Ascending aorta (tissue), 2 donors: ENCODE measurements around the gene TFCP2L1. TPM values are rescaled to one million over a fixed set of nuclear protein-coding genes. Genes with fewer than 3 reads are reported as not detected.
"Not testable (repeated sequence)": the region's sequence is repeated elsewhere in the genome, so short reads cannot be mapped to it uniquely, and the experiment has no call there.

Experiments used
- DNase-seq, 2 donors: peaks; one replicate each; pipeline ENCODE4 v3.0.0-alpha.2; 2019; ENCODE audit warnings: low spot score in 2 of 2
- H3K27ac ChIP-seq, 2 donors: fragments of 200-600 bp; sonication (generic); one replicate each; pipeline ENCODE4 v1.5.1; 2016 to 2017; ENCODE audit warnings: mild to moderate bottlenecking in 1 of 2
- H3K27me3 ChIP-seq: fragments of 200-600 bp; sonication (generic); one replicate; pipeline ENCODE4 v1.5.1; 2017
- H3K36me3 ChIP-seq, 2 donors: fragments of 200-600 bp; sonication (generic); one replicate each; pipeline ENCODE4 v1.5.1; 2016
- H3K4me1 ChIP-seq, 2 donors: fragments of 200-600 bp; sonication (generic); one replicate each; pipeline ENCODE4 v1.5.1; 2016 to 2017; ENCODE audit warnings: mild to moderate bottlenecking in 1 of 2
- H3K4me3 ChIP-seq, 2 donors: fragments of 200-600 bp; sonication (generic); one replicate each; pipeline ENCODE4 v1.5.1; 2016 to 2017; ENCODE audit warnings: mild to moderate bottlenecking in 1 of 2
- H3K9me3 ChIP-seq, 2 donors: fragments of 200-600 bp; sonication (generic); one replicate each; pipeline ENCODE4 v1.5.1; 2016
- intact Hi-C: fragments of 100-400 bp; cut with DNase I; formaldehyde crosslinking; loops from one replicate; pipeline ENCODE4 v1.15.1; 2023
- total RNA-seq: library from RNA; depleted of rRNA; stranded (reverse); fragments of >200 nt; gene quantifications from one replicate; pipeline ENCODE4 v1.1.0, GENCODE V29; 2016
- TF ChIP-seq, protein P1 (sequence below), 3 experiments: fragments of 200-600 bp in 2 of 3; fragments of 450-650 bp in 1 of 3; sonication (generic) in 2 of 3; IDR thresholded peaks; one replicate each; pipeline ENCODE4 v1.5.1; 2016 to 2019; ENCODE audit warnings: antibody characterized with exemption in 3 of 3, mild to moderate bottlenecking in 1 of 3, moderate library complexity in 1 of 3

The TFCP2L1 gene
- total RNA-seq, 1 donor from 2014 or later: 5.5 TPM

DNA sequence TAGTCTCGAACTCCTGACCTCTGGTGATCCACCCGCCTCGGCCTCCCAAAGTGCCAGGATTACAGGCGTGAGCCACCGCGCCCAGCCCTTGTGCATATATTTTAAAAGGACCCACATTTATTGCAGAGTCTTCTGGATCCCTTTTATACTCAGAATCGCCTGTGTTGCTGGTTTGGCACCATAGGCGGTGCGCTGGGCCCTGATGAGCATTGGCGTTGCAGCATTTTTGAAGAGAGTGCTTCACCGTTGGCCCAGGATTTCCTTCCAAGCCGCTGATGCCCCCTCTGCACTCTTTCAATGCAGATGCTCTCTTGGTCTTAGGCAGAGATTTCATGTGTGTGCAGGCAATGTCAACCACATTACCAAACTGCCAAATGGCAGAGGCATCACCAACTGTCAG lies 13.5 kb upstream of the TFCP2L1 start:
- H3K9me3 ChIP-seq: no peaks in the 10 kb centered on the region
- DNase-seq: peak in 1 of 2 donors; percentile 31
- H3K4me1 ChIP-seq: no peaks in the 10 kb centered on the region
- intact Hi-C loops: no loop called here
- TF ChIP-seq, protein P1, sequence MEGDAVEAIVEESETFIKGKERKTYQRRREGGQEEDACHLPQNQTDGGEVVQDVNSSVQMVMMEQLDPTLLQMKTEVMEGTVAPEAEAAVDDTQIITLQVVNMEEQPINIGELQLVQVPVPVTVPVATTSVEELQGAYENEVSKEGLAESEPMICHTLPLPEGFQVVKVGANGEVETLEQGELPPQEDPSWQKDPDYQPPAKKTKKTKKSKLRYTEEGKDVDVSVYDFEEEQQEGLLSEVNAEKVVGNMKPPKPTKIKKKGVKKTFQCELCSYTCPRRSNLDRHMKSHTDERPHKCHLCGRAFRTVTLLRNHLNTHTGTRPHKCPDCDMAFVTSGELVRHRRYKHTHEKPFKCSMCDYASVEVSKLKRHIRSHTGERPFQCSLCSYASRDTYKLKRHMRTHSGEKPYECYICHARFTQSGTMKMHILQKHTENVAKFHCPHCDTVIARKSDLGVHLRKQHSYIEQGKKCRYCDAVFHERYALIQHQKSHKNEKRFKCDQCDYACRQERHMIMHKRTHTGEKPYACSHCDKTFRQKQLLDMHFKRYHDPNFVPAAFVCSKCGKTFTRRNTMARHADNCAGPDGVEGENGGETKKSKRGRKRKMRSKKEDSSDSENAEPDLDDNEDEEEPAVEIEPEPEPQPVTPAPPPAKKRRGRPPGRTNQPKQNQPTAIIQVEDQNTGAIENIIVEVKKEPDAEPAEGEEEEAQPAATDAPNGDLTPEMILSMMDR (IDR thresholded peaks at IDR 0.05): no peak
- no peaks in the 10 kb centered on the region for H3K36me3 ChIP-seq
- no peaks in the 10 kb centered on the region for H3K27me3 ChIP-seq
- no peak overlapping the region for H3K4me3 ChIP-seq
- H3K27ac ChIP-seq: no peak overlapping the region

DNA sequence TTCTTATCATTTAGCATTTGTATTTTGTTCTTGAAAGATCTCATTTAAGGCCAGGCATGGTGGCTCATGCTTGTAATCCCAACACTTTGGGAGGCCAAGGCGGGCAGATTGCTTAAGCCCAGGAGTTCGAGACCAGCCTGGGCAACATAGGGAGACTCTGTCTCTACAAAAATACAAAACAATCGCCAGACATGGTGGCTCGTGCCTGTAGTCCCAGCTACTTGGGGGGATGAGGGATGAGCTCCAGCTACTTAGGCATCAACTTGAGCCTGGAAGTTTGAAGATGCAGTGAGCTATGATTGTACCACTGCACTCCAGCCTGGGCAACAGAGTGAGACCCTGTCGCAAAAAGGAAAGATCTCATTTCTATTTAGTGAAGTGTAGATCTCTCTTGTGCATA lies 12.9 kb upstream of the TFCP2L1 start:
- intact Hi-C loops, H3K27me3 ChIP-seq, H3K27ac ChIP-seq, H3K9me3 ChIP-seq, H3K4me1 ChIP-seq, DNase-seq, H3K36me3 ChIP-seq, H3K4me3 ChIP-seq: not testable (repeated sequence)

DNA sequence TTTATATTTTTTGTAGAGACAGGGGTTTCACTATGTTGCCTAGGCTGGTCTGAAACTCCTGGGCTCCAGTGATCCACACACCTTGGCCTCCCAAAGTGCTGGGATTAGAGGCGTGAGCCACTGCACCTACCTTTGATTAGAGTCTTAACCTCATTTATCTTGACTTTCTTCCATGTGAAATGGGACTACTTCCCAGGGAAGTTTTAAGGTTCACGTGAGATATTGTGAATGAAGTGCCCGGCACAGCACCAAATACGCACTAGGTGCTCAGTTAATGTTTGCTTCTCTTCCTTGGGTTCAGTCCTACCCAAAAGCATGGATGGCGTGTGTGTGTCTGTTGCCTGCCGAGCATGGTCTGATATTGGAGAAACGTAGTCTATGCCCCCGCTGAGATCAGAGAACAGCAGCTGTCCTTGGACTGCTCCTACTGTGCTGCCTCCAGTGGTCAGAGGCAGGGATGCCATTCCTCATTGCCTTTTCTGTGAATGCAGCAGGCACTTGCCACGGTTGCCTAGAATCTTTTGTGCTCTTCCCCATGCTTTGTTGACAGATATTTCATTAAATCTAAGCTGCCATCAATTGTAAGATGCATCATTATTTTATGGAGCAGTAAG lies 12.3 kb upstream of the TFCP2L1 start:
- intact Hi-C loops: no loop called here
- no peak for DNase-seq
- no peaks in the 10 kb centered on the region for H3K4me1 ChIP-seq
- H3K27ac ChIP-seq: no peak overlapping the region
- H3K36me3 ChIP-seq: no peaks in the 10 kb centered on the region
- TF ChIP-seq, protein P1 (IDR thresholded peaks at IDR 0.05): peak; percentile 17 to 38 (median 29)
- no peaks in the 10 kb centered on the region for H3K27me3 ChIP-seq
- no peak overlapping the region for H3K4me3 ChIP-seq
- H3K9me3 ChIP-seq: no peaks in the 10 kb centered on the region

DNA sequence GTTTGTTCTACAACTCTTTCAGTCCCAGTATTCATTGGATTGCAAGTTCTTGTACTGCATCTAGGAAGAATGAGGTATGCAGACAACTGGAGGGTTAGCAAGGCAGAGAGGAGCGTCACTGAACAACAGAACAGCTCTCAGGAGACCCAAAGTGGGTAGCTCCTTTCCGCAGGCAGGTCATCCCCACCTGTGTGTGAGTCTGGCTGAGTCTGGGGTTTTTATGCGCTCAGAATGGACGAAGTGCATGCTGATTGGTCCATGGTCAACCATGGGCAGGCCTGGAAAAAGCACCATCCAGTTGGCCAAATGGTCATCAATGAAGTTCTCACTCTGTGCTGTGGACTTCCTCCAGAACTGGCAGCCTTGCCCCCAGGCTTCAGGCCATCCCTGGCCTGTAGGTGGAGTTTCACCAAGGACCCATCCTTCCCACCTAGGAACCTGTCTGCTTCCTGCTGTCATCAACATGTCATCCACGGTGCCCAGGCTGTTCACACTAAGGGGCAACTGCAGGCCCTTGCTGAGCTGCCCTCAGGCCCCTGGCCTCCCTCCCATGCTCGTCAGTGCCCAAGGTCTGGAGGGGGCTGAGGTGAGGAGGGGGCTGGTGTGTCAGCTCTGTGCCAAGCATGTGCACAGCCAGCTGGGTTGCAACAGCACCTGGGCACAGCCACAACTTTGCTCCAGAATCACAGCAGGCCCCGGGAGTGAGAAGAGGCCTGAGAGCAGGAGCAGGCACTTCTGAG lies 11.1 kb upstream of the TFCP2L1 start:
- Histone ChIP-seq H3K4me1 (no peaks in the 10 kb centered on the region), H3K27me3 (no peaks in the 10 kb centered on the region), H3K9me3 (no peaks in the 10 kb centered on the region), H3K4me3 (no peak overlapping the region), H3K27ac (no peak overlapping the region), H3K36me3 (no peaks in the 10 kb centered on the region)
- no peak for DNase-seq
- intact Hi-C loops: no loop called here
- TF ChIP-seq, protein P1 (IDR thresholded peaks at IDR 0.05): no peak

DNA sequence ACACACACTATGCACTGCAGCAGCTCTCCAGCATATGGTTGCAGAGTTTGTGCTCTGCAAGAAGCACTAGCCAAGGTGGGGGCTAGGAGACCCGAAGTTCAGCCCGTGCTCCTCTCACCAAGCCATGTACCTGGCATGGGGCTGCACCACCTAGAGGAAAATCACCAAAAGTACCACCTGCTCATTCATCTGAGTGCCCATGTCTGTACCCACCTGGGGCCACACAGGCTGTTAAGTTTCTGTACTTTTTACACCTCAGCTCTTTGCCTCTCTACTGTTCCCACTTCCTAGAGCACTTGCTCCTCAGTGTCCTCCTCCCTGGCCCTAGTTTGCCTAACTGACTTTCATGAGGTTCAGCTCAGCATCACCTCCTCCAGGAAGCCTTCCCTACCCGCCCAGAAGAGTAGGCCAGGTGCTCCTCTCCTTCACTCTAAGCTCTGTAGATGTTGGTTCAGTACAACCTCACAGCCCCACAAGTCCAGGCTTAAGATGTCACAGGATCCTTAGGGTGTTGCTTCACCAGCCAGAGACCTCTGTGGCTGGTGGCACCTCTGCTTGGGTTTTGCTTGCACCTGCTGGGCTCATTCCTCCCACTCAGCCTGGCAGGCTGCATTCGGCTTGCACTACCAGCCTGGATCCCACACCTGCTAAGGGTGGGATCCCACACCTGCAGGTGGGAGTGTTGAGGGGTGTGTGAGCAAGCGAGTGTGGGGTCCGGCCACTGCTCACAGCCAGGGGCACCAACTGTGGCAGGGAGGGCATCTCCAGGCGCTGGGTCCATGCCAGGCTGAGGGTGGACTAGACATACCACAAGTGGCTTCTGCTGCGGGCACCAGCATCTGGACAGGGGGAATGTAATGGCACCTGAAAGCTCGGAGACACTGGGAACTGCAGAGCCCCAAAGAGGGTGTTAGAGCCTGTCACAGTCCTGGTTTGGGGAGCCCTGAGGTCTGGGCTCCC lies 10.2 kb upstream of the TFCP2L1 start:
- Histone ChIP-seq H3K27me3 (no peaks in the 10 kb centered on the region), H3K9me3 (no peaks in the 10 kb centered on the region), H3K4me1 (no peaks in the 10 kb centered on the region), H3K36me3 (no peaks in the 10 kb centered on the region), H3K27ac (no peak overlapping the region), H3K4me3 (no peak overlapping the region)
- intact Hi-C loops: no loop called here
- TF ChIP-seq, protein P1 (IDR thresholded peaks at IDR 0.05): no peak
- no peak for DNase-seq
